Measurements from ENCODE around the gene SDS. TPM values are rescaled to one million over a fixed set of nuclear protein-coding genes. Genes with fewer than 3 reads are reported as not detected.

Gene SDS
- total RNA-seq, 2 donors from 2014 or later = 0.76 to 4.7 TPM

GRCh38 chr12:113405694-113406093 lies 2.0 kb upstream of the SDS start:
- ATAC-seq (no peak), DNase-seq (no peak)
- intact Hi-C loops (cut with DNase I, micrococcal nuclease) = no loop called here

GRCh38 chr12:113402586-113403260 lies 964 bp downstream of the SDS start:
- intact Hi-C loops (cut with DNase I, micrococcal nuclease) = no loop called here
- ATAC-seq (no peak), DNase-seq (no peak)

- intact Hi-C loops (cut with DNase I, micrococcal nuclease) = no loop called here
- ATAC-seq (no peak), DNase-seq (no peak)
These were observed 2.4 kb downstream of the SDS start for GRCh38 chr12:113401066-113402000.

GRCh38 chr12:113400362-113400761 lies 3.3 kb downstream of the SDS start:
- intact Hi-C loops (cut with DNase I, micrococcal nuclease) = no loop called here
- DNase-seq (no peak), ATAC-seq (no peak)

- intact Hi-C loops (cut with DNase I, micrococcal nuclease) = no loop called here
- no peak for ATAC-seq
- DNase-seq = no peak
These were observed 4.2 kb downstream of the SDS start for GRCh38 chr12:113399490-113399889.

- DNase-seq (no peak), ATAC-seq (no peak)
- intact Hi-C loops (cut with DNase I, micrococcal nuclease) = no loop called here
These were observed 5.1 kb downstream of the SDS start for GRCh38 chr12:113398346-113399290.

- DNase-seq (no peak), ATAC-seq (no peak)
- intact Hi-C loops (cut with DNase I, micrococcal nuclease) = no loop called here
These were observed 6.0 kb downstream of the SDS start for GRCh38 chr12:113397497-113398197.

- ATAC-seq = no peak
- DNase-seq = no peak
- intact Hi-C loops (cut with DNase I, micrococcal nuclease) = no loop called here
These were observed 6.7 kb downstream of the SDS start for GRCh38 chr12:113396828-113397496.

GRCh38 chr12:113396200-113396599 lies 7.5 kb downstream of the SDS start:
- no peak for DNase-seq
- intact Hi-C loops (cut with DNase I, micrococcal nuclease) = no loop called here
- ATAC-seq = no peak

- ATAC-seq (no peak), DNase-seq (no peak)
- intact Hi-C loops (cut with DNase I, micrococcal nuclease) = no loop called here
These were observed 8.6 kb downstream of the SDS start for GRCh38 chr12:113395119-113395518.

- ATAC-seq = no peak
- intact Hi-C loops (cut with DNase I, micrococcal nuclease) = no loop called here
- no peak for DNase-seq
These were observed 9.9 kb downstream of the SDS start for GRCh38 chr12:113393749-113394148.

GRCh38 chr12:113392988-113393579 lies 10.6 kb downstream of the SDS start:
- peak; percentile 17 for ATAC-seq
- intact Hi-C loops (cut with DNase I, micrococcal nuclease) = no loop called here
- DNase-seq = no peak

GRCh38 chr12:113392520-113392919 lies 11.2 kb downstream of the SDS start:
- DNase-seq (no peak), ATAC-seq (no peak)
- intact Hi-C loops (cut with DNase I, micrococcal nuclease) = no loop called here

- intact Hi-C loops (cut with DNase I, micrococcal nuclease) = no loop called here
- no peak for ATAC-seq
- no peak for DNase-seq
These were observed 11.9 kb downstream of the SDS start for GRCh38 chr12:113391650-113392337.

- ATAC-seq (no peak), DNase-seq (no peak)
- intact Hi-C loops (cut with DNase I, micrococcal nuclease) = no loop called here
These were observed 12.5 kb downstream of the SDS start for GRCh38 chr12:113391145-113391544.

- intact Hi-C loops (cut with DNase I, micrococcal nuclease) = no loop called here
- no peak for DNase-seq
- ATAC-seq = no peak
These were observed 13.3 kb downstream of the SDS start for GRCh38 chr12:113390064-113391043.

Data from left colon (tissue), 2 donors.